Caco-2 (cell line): ENCODE measurements around the gene E2F7. TPM values are rescaled to one million over a fixed set of nuclear protein-coding genes. Genes with fewer than 3 reads are reported as not detected.
"Not testable (repeated sequence)": the region's sequence is repeated elsewhere in the genome, so short reads cannot be mapped to it uniquely, and the experiment has no call there.

Source experiments
- BruUV-seq: library from RNA; stranded (reverse); fragments of 400-500 nt; replicated peaks from 2 replicates; lab custom pipeline; 2021; lab: Mats Ljungman, UMichigan
- CTCF ChIA-PET: fragments of 300-600 bp; sonication (Branson Sonifier 250); formaldehyde crosslinking; loops from one replicate; lab custom pipeline; 2022; ENCODE audit warnings: antibody characterized with exemption; lab: Charles Lee
- POLR2A ChIA-PET: fragments of 300-600 bp; sonication (Branson Sonifier 250); formaldehyde crosslinking; loops from one replicate; lab custom pipeline; 2022; ENCODE audit warnings: antibody characterized with exemption; lab: Charles Lee
- DNase-seq, 2 experiments: peaks; one replicate each; pipeline versions ENCODE4 v3.0.0 to v3.0.0-alpha.2; 2020 to 2022
- H3K27me3 ChIP-seq: replicated peaks from 2 replicates; pipeline ENCODE4 v1.6.0; 2011; ENCODE audit warnings: low read length; ENCODE audit not compliant: control insufficient read depth, insufficient read depth
- H3K36me3 ChIP-seq: 2 replicates; pipeline ENCODE4 v1.5.1; 2011; ENCODE audit warnings: low read length; ENCODE audit not compliant: control insufficient read depth, insufficient read depth
- H3K4me1 ChIP-seq: fragments of 250-450 bp; sonication (Bioruptor Pico); 2 replicates; pipeline ENCODE4 v1.5.1; 2020; ENCODE audit warnings: mild to moderate bottlenecking
- H3K4me3 ChIP-seq: 2 replicates; pipeline ENCODE4 v1.5.1; 2011; ENCODE audit warnings: low read depth, mild to moderate bottlenecking, control low read depth, low read length
- H3K9me3 ChIP-seq: fragments of 250-450 bp; sonication (Bioruptor Pico); 2 replicates; pipeline ENCODE4 v1.5.1; 2020; ENCODE audit warnings: mild to moderate bottlenecking, moderate library complexity
- H3K27ac Mint-ChIP-seq: one replicate; pipeline ENCODE4 v1.8.0; 2022; ENCODE audit warnings: mixed read lengths; ENCODE audit not compliant: unreplicated experiment
- H3K27me3 Mint-ChIP-seq: one replicate; pipeline ENCODE4 v1.8.0; 2022; ENCODE audit warnings: mixed read lengths; ENCODE audit not compliant: insufficient read depth, unreplicated experiment
- H3K36me3 Mint-ChIP-seq: one replicate; pipeline ENCODE4 v1.8.0; 2022; ENCODE audit warnings: mild to moderate bottlenecking, mixed read lengths; ENCODE audit not compliant: insufficient read depth, unreplicated experiment
- H3K4me1 Mint-ChIP-seq: one replicate; pipeline ENCODE4 v1.8.0; 2022; ENCODE audit warnings: low read depth, mixed read lengths; ENCODE audit not compliant: unreplicated experiment
- H3K4me3 Mint-ChIP-seq: one replicate; pipeline ENCODE4 v1.8.0; 2022; ENCODE audit warnings: mild to moderate bottlenecking, moderate library complexity, mixed read lengths; ENCODE audit not compliant: unreplicated experiment
- H3K9me3 Mint-ChIP-seq: one replicate; pipeline ENCODE4 v1.8.0; 2022; ENCODE audit warnings: mixed read lengths; ENCODE audit not compliant: unreplicated experiment
- intact Hi-C: fragments of 100-400 bp; cut with micrococcal nuclease; formaldehyde crosslinking; loops from one replicate; pipeline ENCODE4 v1.10.0; 2022; ENCODE audit not compliant: unreplicated experiment
- total RNA-seq: library from RNA; stranded (reverse); gene quantifications from 2 replicates; pipeline ENCODE4 v1.2.3, GENCODE V29; 2022
- TF ChIP-seq, protein P1 (sequence below), 2 experiments: fragments of 200-600 bp in 1 of 2; IDR thresholded peaks; 1 replicate in 1 of 2; 2 replicates in 1 of 2; pipeline versions ENCODE4 v1.5.1 to v1.8.0; 2011 to 2022; ENCODE audit warnings: antibody characterized with exemption in 1 of 2, control low read depth in 1 of 2, inconsistent platforms in 1 of 2, low read depth in 1 of 2, low read length in 1 of 2, mild to moderate bottlenecking in 1 of 2, moderate library complexity in 1 of 2; ENCODE audit not compliant: insufficient read depth in 1 of 2, severe bottlenecking in 1 of 2, unreplicated experiment in 1 of 2

Gene E2F7
- total RNA-seq, 1 experiment from 2014 or later, result 11.6 TPM

DNA sequence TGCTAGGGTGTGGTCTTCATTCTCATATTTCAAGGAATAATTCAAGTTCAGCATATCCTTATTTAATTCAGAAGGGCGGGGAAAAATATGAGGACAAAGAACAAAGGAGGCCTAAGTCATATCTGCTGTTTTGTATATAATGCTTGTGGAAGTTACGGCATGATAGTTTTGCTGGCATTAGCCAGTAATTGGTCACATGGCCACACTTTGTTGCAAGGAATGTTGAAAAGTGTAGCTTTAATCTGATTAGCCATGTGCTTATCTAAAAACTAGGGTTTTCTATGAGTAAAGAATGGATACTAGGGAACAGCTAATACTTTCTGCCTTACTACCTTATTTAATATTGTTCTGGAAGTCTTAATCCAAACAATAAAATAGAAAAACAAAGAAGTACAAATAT lies 34.4 kb upstream of the E2F7 start:
- no peak overlapping the region for H3K4me3 ChIP-seq
- TF ChIP-seq, protein P1, sequence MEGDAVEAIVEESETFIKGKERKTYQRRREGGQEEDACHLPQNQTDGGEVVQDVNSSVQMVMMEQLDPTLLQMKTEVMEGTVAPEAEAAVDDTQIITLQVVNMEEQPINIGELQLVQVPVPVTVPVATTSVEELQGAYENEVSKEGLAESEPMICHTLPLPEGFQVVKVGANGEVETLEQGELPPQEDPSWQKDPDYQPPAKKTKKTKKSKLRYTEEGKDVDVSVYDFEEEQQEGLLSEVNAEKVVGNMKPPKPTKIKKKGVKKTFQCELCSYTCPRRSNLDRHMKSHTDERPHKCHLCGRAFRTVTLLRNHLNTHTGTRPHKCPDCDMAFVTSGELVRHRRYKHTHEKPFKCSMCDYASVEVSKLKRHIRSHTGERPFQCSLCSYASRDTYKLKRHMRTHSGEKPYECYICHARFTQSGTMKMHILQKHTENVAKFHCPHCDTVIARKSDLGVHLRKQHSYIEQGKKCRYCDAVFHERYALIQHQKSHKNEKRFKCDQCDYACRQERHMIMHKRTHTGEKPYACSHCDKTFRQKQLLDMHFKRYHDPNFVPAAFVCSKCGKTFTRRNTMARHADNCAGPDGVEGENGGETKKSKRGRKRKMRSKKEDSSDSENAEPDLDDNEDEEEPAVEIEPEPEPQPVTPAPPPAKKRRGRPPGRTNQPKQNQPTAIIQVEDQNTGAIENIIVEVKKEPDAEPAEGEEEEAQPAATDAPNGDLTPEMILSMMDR (IDR thresholded peaks at IDR 0.05; ENCODE audit: insufficient read depth in 1 of 2, low read depth in 1 of 2, low read length in 1 of 2, severe bottlenecking in 1 of 2, unreplicated experiment in 1 of 2), result no peak
- no peaks in the 10 kb centered on the region for H3K36me3 ChIP-seq
- no peak overlapping the region for H3K4me3 Mint-ChIP-seq
- H3K9me3 ChIP-seq, result no peaks in the 10 kb centered on the region
- no TSS peak for BruUV-seq
- H3K27ac Mint-ChIP-seq, result no peak overlapping the region
- DNase-seq, result no peak
- H3K27me3 ChIP-seq, result no peaks in the 10 kb centered on the region
- ChIA-PET POLR2A (no interaction called here), CTCF (no interaction called here)
- H3K4me1 ChIP-seq, result no peaks in the 10 kb centered on the region
- H3K36me3 Mint-ChIP-seq, result no peaks in the 10 kb centered on the region
- H3K9me3 Mint-ChIP-seq, result no peaks in the 10 kb centered on the region
- intact Hi-C loops, result no loop called here
- H3K4me1 Mint-ChIP-seq, result peaks cover 2% of the 10 kb centered on the region
- peaks cover 6% of the 10 kb centered on the region for H3K27me3 Mint-ChIP-seq

DNA sequence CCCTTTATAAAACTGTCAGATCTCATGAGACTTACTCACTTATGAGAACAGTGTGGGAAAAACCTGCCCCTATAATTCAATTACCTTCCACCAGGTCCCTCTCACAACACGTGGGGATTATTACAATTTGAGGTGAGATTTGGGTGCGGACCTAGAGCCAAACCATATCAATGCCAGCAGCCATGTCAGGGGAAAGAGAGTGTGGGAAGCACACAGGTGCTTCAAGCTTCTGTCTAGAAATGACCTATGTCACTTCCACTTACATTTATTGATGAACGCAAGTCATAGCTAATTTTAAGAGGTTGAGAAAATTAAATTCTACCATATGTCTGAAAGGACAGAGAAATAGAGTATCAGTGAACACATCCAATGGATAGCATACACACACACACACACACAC lies 32.5 kb upstream of the E2F7 start:
- Mint-ChIP-seq H3K36me3 (no peaks in the 10 kb centered on the region), H3K27me3 (peaks cover 6% of the 10 kb centered on the region), H3K4me3 (no peak overlapping the region), H3K27ac (no peak overlapping the region), H3K4me1 (no peaks in the 10 kb centered on the region), H3K9me3 (no peaks in the 10 kb centered on the region)
- no peaks in the 10 kb centered on the region for H3K27me3 ChIP-seq
- no TSS peak for BruUV-seq
- no peak for DNase-seq
- intact Hi-C loops, result no loop called here
- POLR2A ChIA-PET, result no interaction called here
- H3K9me3 ChIP-seq, result no peaks in the 10 kb centered on the region
- no peaks in the 10 kb centered on the region for H3K4me1 ChIP-seq
- no peaks in the 10 kb centered on the region for H3K36me3 ChIP-seq
- H3K4me3 ChIP-seq, result no peak overlapping the region
- CTCF ChIA-PET, result no interaction called here
- TF ChIP-seq, protein P1 (IDR thresholded peaks at IDR 0.05; ENCODE audit: insufficient read depth in 1 of 2, low read depth in 1 of 2, low read length in 1 of 2, severe bottlenecking in 1 of 2, unreplicated experiment in 1 of 2), result no peak

DNA sequence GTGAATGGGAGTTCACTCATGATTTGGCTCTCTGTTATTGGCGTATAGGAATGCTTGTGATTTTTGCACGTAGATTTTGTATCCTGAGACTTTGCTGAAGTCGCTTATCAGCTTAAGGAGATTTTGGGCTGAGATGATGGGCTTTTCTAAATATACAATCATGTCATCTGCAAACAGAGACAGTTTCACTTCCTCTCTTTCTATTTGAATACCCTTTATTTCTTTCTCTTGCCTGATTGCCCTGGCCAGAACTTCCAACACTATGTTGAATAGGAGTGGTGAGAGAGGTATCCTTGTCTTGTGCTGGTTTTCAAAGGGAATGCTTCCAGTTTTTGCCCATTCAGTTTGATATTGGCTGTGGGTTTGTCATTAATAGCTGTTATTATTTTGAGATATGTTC lies 26.9 kb upstream of the E2F7 start:
- H3K27me3 ChIP-seq, H3K36me3 Mint-ChIP-seq, POLR2A ChIA-PET, H3K27me3 Mint-ChIP-seq, H3K4me3 ChIP-seq, H3K9me3 ChIP-seq, H3K4me1 ChIP-seq, H3K4me3 Mint-ChIP-seq, H3K27ac Mint-ChIP-seq, intact Hi-C loops, BruUV-seq, H3K4me1 Mint-ChIP-seq, DNase-seq, H3K36me3 ChIP-seq, CTCF ChIA-PET, H3K9me3 Mint-ChIP-seq: not testable (repeated sequence)
